Liver (tissue), 9 donors: ENCODE measurements around the gene DNAJC6. TPM values are rescaled to one million over a fixed set of nuclear protein-coding genes. Genes with fewer than 3 reads are reported as not detected.

ENCODE experiments used
- DNase-seq: peaks from one replicate; pipeline ENCODE4 v3.0.0-alpha.2; 2017; ENCODE audit warnings: low spot score
- H3K27ac ChIP-seq, 2 donors: one replicate each; pipeline ENCODE4 v1.7.0; 2013; ENCODE audit warnings: inconsistent platforms in 2 of 2, low read length in 2 of 2, control low read depth in 1 of 2, low read depth in 1 of 2, mild to moderate bottlenecking in 1 of 2
- H3K27me3 ChIP-seq, 4 donors: one replicate each; pipeline versions ENCODE4 v1.6.1 to v1.7.0; 2013; ENCODE audit warnings: low read length in 3 of 4, inconsistent platforms in 1 of 4, mild to moderate bottlenecking in 1 of 4, moderate library complexity in 1 of 4; ENCODE audit not compliant: control insufficient read depth in 4 of 4, insufficient read depth in 4 of 4
- H3K36me3 ChIP-seq, 4 donors: one replicate each; pipeline versions ENCODE4 v1.6.1 to v1.7.0; 2013; ENCODE audit warnings: low read length in 3 of 4, mild to moderate bottlenecking in 3 of 4, low read depth in 1 of 4, moderate library complexity in 1 of 4; ENCODE audit not compliant: control insufficient read depth in 4 of 4, insufficient read depth in 3 of 4
- H3K4me1 ChIP-seq, 4 donors: one replicate each; pipeline versions ENCODE4 v1.6.1 to v1.7.0; 2013; ENCODE audit warnings: low read length in 3 of 4, mild to moderate bottlenecking in 3 of 4, moderate library complexity in 1 of 4; ENCODE audit not compliant: control insufficient read depth in 4 of 4, insufficient read depth in 4 of 4
- H3K4me3 ChIP-seq, 3 donors: one replicate each; pipeline versions ENCODE4 v1.6.1 to v1.7.0; 2013; ENCODE audit warnings: low read length in 3 of 3, control low read depth in 1 of 3, low read depth in 1 of 3, mild to moderate bottlenecking in 1 of 3
- H3K9ac ChIP-seq, 2 donors: one replicate each; pipeline ENCODE4 v1.7.0; 2013; ENCODE audit warnings: low read length in 2 of 2, mild to moderate bottlenecking in 2 of 2, moderate library complexity in 2 of 2, control low read depth in 1 of 2, low read depth in 1 of 2
- H3K9me3 ChIP-seq, 4 donors: one replicate each; pipeline versions ENCODE4 v1.6.1 to v1.7.0; 2013; ENCODE audit warnings: low read length in 3 of 4; ENCODE audit not compliant: control insufficient read depth in 4 of 4
- ATF3 ChIP-seq: IDR thresholded peaks from 2 replicates; pipeline ENCODE4 v1.6.1; 2016; ENCODE audit warnings: antibody characterized with exemption
- EGR1 ChIP-seq, 2 donors: IDR thresholded peaks; 2 replicates each; pipeline ENCODE4 v1.6.1; 2016 to 2018; ENCODE audit warnings: antibody characterized with exemption in 2 of 2, low read depth in 2 of 2
- HNF4A ChIP-seq, 2 donors: conservative IDR thresholded peaks; 2 replicates each; pipeline ENCODE4 v1.6.1; 2016; ENCODE audit warnings: antibody characterized with exemption in 2 of 2, mild to moderate bottlenecking in 2 of 2
- JUND ChIP-seq, 2 donors: IDR thresholded peaks; 2 replicates each; pipeline ENCODE4 v1.6.1; 2016; ENCODE audit warnings: antibody characterized with exemption in 2 of 2
- MAX ChIP-seq: IDR thresholded peaks from 2 replicates; pipeline ENCODE4 v1.6.1; 2016; ENCODE audit warnings: antibody characterized with exemption
- NR2F2 ChIP-seq: IDR thresholded peaks from 2 replicates; pipeline ENCODE4 v1.6.1; 2016; ENCODE audit warnings: antibody characterized with exemption
- RXRA ChIP-seq, 2 donors: IDR thresholded peaks; 2 replicates each; pipeline ENCODE4 v1.6.1; 2017 to 2018; ENCODE audit warnings: antibody characterized with exemption in 2 of 2, mild to moderate bottlenecking in 1 of 2
- TAF1 ChIP-seq: conservative IDR thresholded peaks from 2 replicates; pipeline ENCODE4 v1.6.1; 2016; ENCODE audit warnings: antibody characterized with exemption, mild to moderate bottlenecking
- ZBTB33 ChIP-seq: IDR thresholded peaks from 2 replicates; pipeline ENCODE4 v1.6.1; 2016; ENCODE audit warnings: antibody characterized with exemption
- WGBS: extraction: QIAGEN DNeasy Blood & Tissue Kit; methylation state at CpG from one replicate; pipeline ENCODE4 v1.1.7; 2013; 5-methylcytosine and 5-hydroxymethylcytosine counted together
- polyA plus RNA-seq, 2 donors: library from polyadenylated mRNA; stranded (reverse) in 1 of 2; unstranded in 1 of 2; fragments of 200-250 nt in 1 of 2; fragments of >200 nt in 1 of 2; fragmentation: Nextera tagmentation in 1 of 2; extraction: Ambion mirVana in 1 of 2; gene quantifications; one replicate each; pipeline versions ENCODE4 v1.2.1 to v1.2.3, GENCODE V29; 2013 to 2015
- total RNA-seq, 2 donors: library from RNA; depleted of rRNA; stranded (reverse); fragments of >200 nt; gene quantifications; one replicate each; pipeline ENCODE4 v1.2.3, GENCODE V29; 2014
- donor health status: healthy.
- donor health status: healthy.
- donor health status: healthy.
- donor health status: healthy.
- donor health status: healthy.

Gene DNAJC6
- total and polyA plus RNA-seq, 4 donors = 0.15 to 35.0 (median 0.30) TPM

GRCh38 chr1:65425006-65425405 lies 115.7 kb downstream of the DNAJC6 start:
- no peak for DNase-seq
- Histone ChIP-seq H3K27me3 (no peaks in the 10 kb centered on the region), H3K4me1 (peaks cover 0 to 14% (median 9%) of the 10 kb centered on the region in 4 donors), H3K9me3 (no peaks in the 10 kb centered on the region), H3K9ac (no peak overlapping the region), H3K27ac (no peak overlapping the region), H3K36me3 (peaks cover 2 to 19% (median 17%) of the 10 kb centered on the region in 4 donors), H3K4me3 (no peak overlapping the region)
- WGBS = 96% methylated on average over 2 of the region's 2 CpGs
- TF ChIP-seq EGR1 (IDR thresholded peaks at IDR 0.05; ENCODE audit: low read depth in 2 of 2) = no peak

GRCh38 chr1:65425697-65426096 lies 116.4 kb downstream of the DNAJC6 start:
- no peak for TF ChIP-seq RXRA (IDR thresholded peaks at IDR 0.05)
- TF ChIP-seq MAX = no peak
- TF ChIP-seq JUND (IDR thresholded peaks at IDR 0.05) = no peak
- no peak for TF ChIP-seq TAF1
- no peak for TF ChIP-seq HNF4A (conservative IDR thresholded peaks at IDR 0.05)
- 95% methylated on average over 3 of the region's 3 CpGs for WGBS
- Histone ChIP-seq H3K4me3 (no peak overlapping the region), H3K27ac (no peak overlapping the region), H3K9me3 (no peaks in the 10 kb centered on the region), H3K27me3 (no peaks in the 10 kb centered on the region), H3K4me1 (peaks cover 0 to 14% (median 9%) of the 10 kb centered on the region in 4 donors), H3K36me3 (peaks cover 2 to 24% (median 19%) of the 10 kb centered on the region in 4 donors), H3K9ac (no peak overlapping the region)
- no peak for DNase-seq

GRCh38 chr1:65429078-65429477 lies 119.7 kb downstream of the DNAJC6 start:
- H3K27me3 ChIP-seq = no peaks in the 10 kb centered on the region
- H3K9ac ChIP-seq = no peak overlapping the region
- no peak overlapping the region for H3K4me3 ChIP-seq
- 95% methylated on average over 2 of the region's 2 CpGs for WGBS
- peak overlapping the region in 1 of 2 donors; percentile 29 for H3K27ac ChIP-seq
- no peaks in the 10 kb centered on the region for H3K4me1 ChIP-seq
- TF ChIP-seq ZBTB33 = no peak
- TF ChIP-seq ATF3 = no peak
- no peaks in the 10 kb centered on the region for H3K9me3 ChIP-seq
- DNase-seq = no peak
- peaks cover 2 to 27% (median 24%) of the 10 kb centered on the region in 4 donors for H3K36me3 ChIP-seq

GRCh38 chr1:65429806-65430205 lies 120.5 kb downstream of the DNAJC6 start:
- Histone ChIP-seq H3K9ac (no peak overlapping the region), H3K4me3 (no peak overlapping the region), H3K27me3 (no peaks in the 10 kb centered on the region), H3K27ac (peak overlapping the region in 1 of 2 donors; percentile 34), H3K36me3 (peaks cover 2 to 33% (median 25%) of the 10 kb centered on the region in 4 donors), H3K9me3 (no peaks in the 10 kb centered on the region), H3K4me1 (no peaks in the 10 kb centered on the region)
- WGBS = 78% methylated on average over 7 of the region's 7 CpGs
- no peak for DNase-seq
- TF ChIP-seq JUND (IDR thresholded peaks at IDR 0.05) = peak; percentile 27 to 34
- TF ChIP-seq NR2F2 = no peak
